Activated CD8-positive, alpha-beta T cell treated with anti-CD3 and anti-CD28 coated beads, Interleukin-2, amount 10 ng/mL, durations not matched to agents 7 days and 5 days (primary cell): ENCODE data around the gene KRT77. TPM values are rescaled to one million over a fixed set of nuclear protein-coding genes. Genes with fewer than 3 reads are reported as not detected.

ENCODE experiments used
- ATAC-seq: fragments of 150-1000 bp; cut with Tn5 transposase; one replicate; pipeline ENCODE4 v1.10.0; 2021; ENCODE audit warnings: moderate library complexity
- CTCF ChIA-PET: fragments of 350-600 bp; sonication (Branson Sonifier 250); formaldehyde crosslinking; loops from one replicate; lab custom pipeline; 2021; ENCODE audit warnings: antibody characterized with exemption; lab: Charles Lee
- POLR2A ChIA-PET: fragments of 350-600 bp; sonication (Branson Sonifier 250); formaldehyde crosslinking; loops from one replicate; lab custom pipeline; 2021; ENCODE audit warnings: antibody characterized with exemption; lab: Charles Lee
- DNase-seq: peaks from one replicate; pipeline ENCODE4 v3.0.0-alpha.2; 2020
- H3K27ac Mint-ChIP-seq: one replicate; pipeline ENCODE4 v1.8.0; 2021; ENCODE audit warnings: mild to moderate bottlenecking, mixed read lengths
- H3K27me3 Mint-ChIP-seq: one replicate; pipeline ENCODE4 v1.8.0; 2021; ENCODE audit warnings: low read depth, mixed read lengths
- H3K36me3 Mint-ChIP-seq: one replicate; pipeline ENCODE4 v1.8.0; 2021; ENCODE audit warnings: low read depth, mixed read lengths
- H3K4me1 Mint-ChIP-seq: one replicate; pipeline ENCODE4 v1.8.0; 2021; ENCODE audit warnings: low read depth, mixed read lengths
- H3K4me3 Mint-ChIP-seq: one replicate; pipeline ENCODE4 v1.8.0; 2021; ENCODE audit warnings: mild to moderate bottlenecking, mixed read lengths
- H3K9me3 Mint-ChIP-seq: one replicate; pipeline ENCODE4 v1.8.0; 2022; ENCODE audit warnings: mixed read lengths; ENCODE audit not compliant: insufficient read depth
- total RNA-seq, 2 experiments: library from RNA; stranded (reverse); gene quantifications; one replicate each; pipeline ENCODE4 v1.2.3, GENCODE V29; 2021

The KRT77 gene
- total RNA-seq, 2 experiments from 2014 or later = not detected

- Mint-ChIP-seq H3K4me3 (no peak overlapping the region), H3K27ac (no peak overlapping the region), H3K36me3 (no peaks in the 10 kb centered on the region), H3K9me3 (no peaks in the 10 kb centered on the region), H3K27me3 (peaks cover 45% of the 10 kb centered on the region), H3K4me1 (peaks cover 34% of the 10 kb centered on the region)
- DNase-seq (no peak), ATAC-seq (no peak)
- ChIA-PET CTCF (interaction anchor here (0.9 kb wide), 1 partner anchor 72 kb away, joined by 4 read pairs; no protein-coding TSS in a partner anchor), POLR2A (no interaction called here)
Measured at GRCh38 chr12:52683575-52684300, 19.6 kb downstream of the KRT77 start.

GRCh38 chr12:52682938-52683574 lies 20.3 kb downstream of the KRT77 start:
- ChIA-PET POLR2A (no interaction called here), CTCF (no interaction called here)
- no peak overlapping the region for H3K4me3 Mint-ChIP-seq
- no peak overlapping the region for H3K27ac Mint-ChIP-seq
- H3K4me1 Mint-ChIP-seq = peaks cover 33% of the 10 kb centered on the region
- DNase-seq (no peak), ATAC-seq (no peak)
- H3K36me3 Mint-ChIP-seq = no peaks in the 10 kb centered on the region
- H3K27me3 Mint-ChIP-seq = peaks cover 44% of the 10 kb centered on the region
- no peaks in the 10 kb centered on the region for H3K9me3 Mint-ChIP-seq

- Mint-ChIP-seq H3K36me3 (no peaks in the 10 kb centered on the region), H3K4me1 (peaks cover 27% of the 10 kb centered on the region), H3K27ac (no peak overlapping the region), H3K9me3 (no peaks in the 10 kb centered on the region), H3K4me3 (no peak overlapping the region), H3K27me3 (peaks cover 40% of the 10 kb centered on the region)
- ATAC-seq = no peak
- ChIA-PET POLR2A (no interaction called here), CTCF (interaction anchor here (2.2 to 2.8 kb wide), 2 partner anchors 99 to 203 kb away, joined by 6 to 13 read pairs; no protein-coding TSS in a partner anchor)
- no peak for DNase-seq
Measured at GRCh38 chr12:52682381-52682660, 21.0 kb downstream of the KRT77 start.

GRCh38 chr12:52681526-52682380 lies 21.6 kb downstream of the KRT77 start:
- Mint-ChIP-seq H3K27me3 (peaks cover 36% of the 10 kb centered on the region), H3K27ac (no peak overlapping the region), H3K9me3 (no peaks in the 10 kb centered on the region), H3K4me1 (peaks cover 25% of the 10 kb centered on the region), H3K36me3 (no peaks in the 10 kb centered on the region), H3K4me3 (no peak overlapping the region)
- CTCF ChIA-PET = interaction anchor here (1.1 to 2.8 kb wide), 8 partner anchors 9 to 203 kb away, joined by 3 to 13 read pairs (median 8); no protein-coding TSS in a partner anchor
- DNase-seq (peak; percentile 71), ATAC-seq (peak; percentile 94)
- POLR2A ChIA-PET = no interaction called here

- no peaks in the 10 kb centered on the region for H3K36me3 Mint-ChIP-seq
- no peaks in the 10 kb centered on the region for H3K9me3 Mint-ChIP-seq
- peaks cover 35% of the 10 kb centered on the region for H3K27me3 Mint-ChIP-seq
- POLR2A ChIA-PET = interaction anchor here (0.9 kb wide), 1 partner anchor 98 kb away, joined by 3 read pairs; no protein-coding TSS in a partner anchor
- DNase-seq = no peak
- CTCF ChIA-PET = interaction anchor here (1.1 to 2.8 kb wide), 8 partner anchors 10 to 205 kb away, joined by 3 to 13 read pairs (median 8); no protein-coding TSS in a partner anchor
- no peak for ATAC-seq
- H3K27ac Mint-ChIP-seq = peak within 1 kb of the TSS; percentile 16
- peak within 1 kb of the TSS; percentile 26 for H3K4me3 Mint-ChIP-seq
- H3K4me1 Mint-ChIP-seq = peaks cover 25% of the 10 kb centered on the region
Measured at GRCh38 chr12:52680363-52680762, 23.0 kb downstream of the KRT77 start, which contains the start of gene KRT1. KRT1 (minus strand) TSS chr12:52680407; CDS start chr12:52680348, 59 bp downstream.

- ChIA-PET POLR2A (interaction anchor here (0.9 kb wide), 1 partner anchor 98 kb away, joined by 3 read pairs; no protein-coding TSS in a partner anchor), CTCF (interaction anchor here (1.6 to 2.8 kb wide), 4 partner anchors 94 to 200 kb away, joined by 9 to 13 read pairs (median 10); no protein-coding TSS in a partner anchor)
- peak overlapping the region; percentile 16 for H3K27ac Mint-ChIP-seq
- ATAC-seq = no peak
- no peak for DNase-seq
- no peaks in the 10 kb centered on the region for H3K9me3 Mint-ChIP-seq
- peaks cover 25% of the 10 kb centered on the region for H3K4me1 Mint-ChIP-seq
- H3K4me3 Mint-ChIP-seq = peak overlapping the region; percentile 26
- peaks cover 35% of the 10 kb centered on the region for H3K27me3 Mint-ChIP-seq
- H3K36me3 Mint-ChIP-seq = no peaks in the 10 kb centered on the region
Measured at GRCh38 chr12:52679875-52680274, 23.4 kb downstream of the KRT77 start.

- H3K4me1 Mint-ChIP-seq = peaks cover 25% of the 10 kb centered on the region
- no peak overlapping the region for H3K4me3 Mint-ChIP-seq
- ChIA-PET POLR2A (no interaction called here), CTCF (no interaction called here)
- ATAC-seq = no peak
- H3K27me3 Mint-ChIP-seq = peaks cover 26% of the 10 kb centered on the region
- H3K27ac Mint-ChIP-seq = no peak overlapping the region
- H3K36me3 Mint-ChIP-seq = no peaks in the 10 kb centered on the region
- no peaks in the 10 kb centered on the region for H3K9me3 Mint-ChIP-seq
- no peak for DNase-seq
Measured at GRCh38 chr12:52677671-52678070, 25.7 kb downstream of the KRT77 start.

GRCh38 chr12:52677126-52677525 lies 26.2 kb downstream of the KRT77 start:
- H3K9me3 Mint-ChIP-seq = no peaks in the 10 kb centered on the region
- ChIA-PET POLR2A (no interaction called here), CTCF (no interaction called here)
- H3K4me1 Mint-ChIP-seq = peaks cover 21% of the 10 kb centered on the region
- H3K27ac Mint-ChIP-seq = no peak overlapping the region
- no peak for ATAC-seq
- H3K4me3 Mint-ChIP-seq = no peak overlapping the region
- H3K27me3 Mint-ChIP-seq = peaks cover 26% of the 10 kb centered on the region
- no peak for DNase-seq
- H3K36me3 Mint-ChIP-seq = no peaks in the 10 kb centered on the region

- Mint-ChIP-seq H3K4me1 (peaks cover 12% of the 10 kb centered on the region), H3K9me3 (no peaks in the 10 kb centered on the region), H3K27me3 (peaks cover 26% of the 10 kb centered on the region), H3K4me3 (no peak overlapping the region), H3K36me3 (no peaks in the 10 kb centered on the region), H3K27ac (no peak overlapping the region)
- ChIA-PET POLR2A (no interaction called here), CTCF (no interaction called here)
- DNase-seq = no peak
- no peak for ATAC-seq
Measured at GRCh38 chr12:52676163-52676562, 27.2 kb downstream of the KRT77 start.

GRCh38 chr12:52675301-52675701 lies 28.0 kb downstream of the KRT77 start:
- H3K27ac Mint-ChIP-seq = no peak overlapping the region
- H3K9me3 Mint-ChIP-seq = no peaks in the 10 kb centered on the region
- POLR2A ChIA-PET = no interaction called here
- H3K4me1 Mint-ChIP-seq = peaks cover 4% of the 10 kb centered on the region
- H3K36me3 Mint-ChIP-seq = no peaks in the 10 kb centered on the region
- H3K4me3 Mint-ChIP-seq = no peak overlapping the region
- H3K27me3 Mint-ChIP-seq = peaks cover 26% of the 10 kb centered on the region
- ATAC-seq = no peak
- DNase-seq = no peak
- CTCF ChIA-PET = interaction anchor here (0.8 kb wide), 1 partner anchor 92 kb away, joined by 3 read pairs; no protein-coding TSS in a partner anchor

GRCh38 chr12:52674433-52674775 lies 28.9 kb downstream of the KRT77 start:
- no peak overlapping the region for H3K27ac Mint-ChIP-seq
- no peaks in the 10 kb centered on the region for H3K4me1 Mint-ChIP-seq
- DNase-seq = no peak
- ChIA-PET POLR2A (interaction anchor here (0.7 kb wide), 1 partner anchor 621 kb away, joined by 3 read pairs; the partner anchor contains the start of gene PFDN5), CTCF (interaction anchor here (1.0 kb wide), 1 partner anchor 56 kb away, joined by 3 read pairs; no protein-coding TSS in a partner anchor)
- peaks cover 23% of the 10 kb centered on the region for H3K27me3 Mint-ChIP-seq
- no peak for ATAC-seq
- H3K36me3 Mint-ChIP-seq = no peaks in the 10 kb centered on the region
- no peak overlapping the region for H3K4me3 Mint-ChIP-seq
- H3K9me3 Mint-ChIP-seq = no peaks in the 10 kb centered on the region
